GM20431 (cell line): Measurements from ENCODE around the gene ACOT9.
"Not testable (repeated sequence)": the region's sequence is repeated elsewhere in the genome, so short reads cannot be mapped to it uniquely, and the experiment has no call there.

ENCODE experiments used
- in situ Hi-C: fragments of 300-500 bp; cut with MseI, MboI; formaldehyde crosslinking; loops from one replicate; pipeline ENCODE4 v1.15.0; 2020; ENCODE audit warnings: low sequenced_read_pairs; ENCODE audit not compliant: unreplicated experiment

Gene ACOT9

GRCh38 chrX:23766650-23767551, 23.8 kb upstream of the ACOT9 start:
- in situ Hi-C loops: no loop called here

- in situ Hi-C loops: no loop called here
Observed at GRCh38 chrX:23765868-23766267, 22.8 kb upstream of the ACOT9 start.

GRCh38 chrX:23765449-23765848, 22.4 kb upstream of the ACOT9 start:
- in situ Hi-C loops: no loop called here

- in situ Hi-C loops: no loop called here
Observed at GRCh38 chrX:23764188-23764984, 21.3 kb upstream of the ACOT9 start.

- in situ Hi-C loops: no loop called here
Observed at GRCh38 chrX:23759821-23760220, 16.7 kb upstream of the ACOT9 start.

GRCh38 chrX:23756165-23756564, 13.1 kb upstream of the ACOT9 start:
- in situ Hi-C loops: no loop called here

- in situ Hi-C loops: no loop called here
Observed at GRCh38 chrX:23754664-23755063, 11.6 kb upstream of the ACOT9 start.

GRCh38 chrX:23752740-23753415, 9.8 kb upstream of the ACOT9 start:
- in situ Hi-C loops: no loop called here

GRCh38 chrX:23749576-23749975, 6.5 kb upstream of the ACOT9 start:
- in situ Hi-C loops: no loop called here

- in situ Hi-C loops: no loop called here
Observed at GRCh38 chrX:23749129-23749528, 6.1 kb upstream of the ACOT9 start.

- in situ Hi-C loops: no loop called here
Observed at GRCh38 chrX:23745786-23746185, 2.7 kb upstream of the ACOT9 start.

GRCh38 chrX:23743623-23743971, 521 bp upstream of the ACOT9 start:
- in situ Hi-C loops: not testable (repeated sequence)

- in situ Hi-C loops: no loop called here
Observed at GRCh38 chrX:23742174-23742696, 841 bp downstream of the ACOT9 start.

- in situ Hi-C loops: no loop called here
Observed at GRCh38 chrX:23737413-23737812, 5.7 kb downstream of the ACOT9 start.

- in situ Hi-C loops: no loop called here
Observed at GRCh38 chrX:23736030-23736429, 7.0 kb downstream of the ACOT9 start.

GRCh38 chrX:23732704-23733103, 10.4 kb downstream of the ACOT9 start:
- in situ Hi-C loops: no loop called here

GRCh38 chrX:23731951-23732350, 11.1 kb downstream of the ACOT9 start:
- in situ Hi-C loops: no loop called here

- in situ Hi-C loops: no loop called here
Observed at GRCh38 chrX:23729214-23729613, 13.9 kb downstream of the ACOT9 start.

- in situ Hi-C loops: no loop called here
Observed at GRCh38 chrX:23727206-23727605, 15.9 kb downstream of the ACOT9 start.

- in situ Hi-C loops: no loop called here
Observed at GRCh38 chrX:23726191-23726590, 16.9 kb downstream of the ACOT9 start.
